RCC 7860 (cell line): Measurements from ENCODE around the gene TTC39C.

Source experiments
- DNase-seq: peaks from one replicate; pipeline ENCODE4 v3.0.0-alpha.2; 2015; ENCODE audit warnings: low spot score
- FAIRE-seq: peaks from 2 replicates; lab custom pipeline; 2012; peaks lifted over from hg19 to GRCh38; lab: Jason Lieb, UNC

TTC39C gene

DNA sequence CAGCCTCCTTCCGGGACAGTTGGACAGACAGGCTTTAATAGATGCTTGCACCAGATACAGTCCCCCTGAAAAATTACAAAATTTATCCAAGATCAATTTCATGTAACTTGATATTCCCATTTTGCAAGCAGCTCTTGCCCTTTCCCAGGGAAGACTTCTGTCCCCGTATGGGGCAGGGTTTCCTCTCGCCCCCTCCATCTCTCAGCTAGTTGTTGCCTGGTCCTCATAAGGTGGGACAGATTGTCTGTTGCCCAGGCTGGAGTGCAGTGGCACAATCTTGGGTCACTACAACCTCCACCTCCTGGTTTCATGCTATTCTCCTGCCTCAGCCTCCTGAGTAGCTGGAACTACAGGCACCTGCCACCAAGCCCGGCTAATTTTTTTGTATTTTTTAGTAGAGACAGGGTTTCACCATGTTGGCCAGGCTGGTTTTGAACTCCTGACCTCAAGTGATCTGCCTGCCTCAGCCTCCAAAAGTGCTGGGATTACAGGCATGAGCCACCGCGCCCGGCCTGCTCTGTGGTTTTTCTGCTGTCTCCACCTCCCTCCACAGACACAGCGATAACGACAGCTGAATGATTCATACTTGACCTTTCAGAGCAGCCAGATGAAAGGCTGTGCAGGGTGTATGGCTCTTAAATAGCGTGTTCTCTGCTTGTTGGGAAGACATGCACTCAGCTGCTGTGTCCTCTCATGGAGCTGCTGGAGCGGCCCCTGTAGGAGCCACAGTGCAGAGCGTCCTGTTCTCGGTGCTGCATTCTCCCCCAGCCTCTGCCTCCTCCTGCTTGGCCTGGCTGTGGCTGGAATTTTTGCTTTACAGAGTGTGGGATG, 61.4 kb downstream of the TTC39C start:
- DNase-seq: peak; percentile 97
- peak; percentile 84 for FAIRE-seq

DNA sequence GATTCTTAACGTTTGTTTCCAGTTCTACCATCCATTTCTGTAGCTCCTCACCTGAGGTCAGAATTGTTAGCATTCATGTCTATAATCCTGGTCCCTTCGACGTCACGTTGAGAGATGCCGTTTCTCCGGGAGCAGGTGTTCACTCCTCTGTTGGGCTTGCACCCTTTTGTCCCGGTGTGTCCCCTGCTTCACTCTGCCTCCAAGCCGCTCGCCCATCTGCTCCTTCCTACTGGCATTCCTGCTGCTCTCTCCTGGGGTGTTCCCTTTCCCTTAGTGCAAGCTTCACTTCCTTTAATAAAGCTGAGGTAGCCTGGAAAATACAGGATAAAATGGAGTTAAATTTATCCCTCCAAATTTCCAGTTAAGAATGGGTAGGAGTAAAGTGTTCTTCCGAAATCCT, 62.4 kb downstream of the TTC39C start:
- FAIRE-seq (no peak), DNase-seq (no peak)

DNA sequence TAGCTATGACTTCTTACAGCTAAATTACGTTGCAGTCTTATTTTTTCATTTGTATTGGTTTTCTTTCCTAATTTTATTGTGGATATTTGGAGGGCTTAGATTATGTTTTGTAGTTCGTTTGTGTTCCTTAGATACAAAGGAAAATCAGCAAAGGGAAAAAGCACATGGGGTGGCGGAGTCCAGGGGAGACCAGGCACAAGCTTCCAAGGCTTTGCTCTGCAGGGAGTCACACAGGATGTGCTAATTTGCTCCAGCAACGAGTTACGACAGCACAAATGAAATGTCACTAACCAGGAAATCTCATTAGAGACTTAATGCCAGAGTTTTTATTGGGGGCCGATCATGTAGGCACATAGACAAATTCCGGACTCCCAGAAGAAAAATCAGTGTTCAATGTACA, 63.8 kb downstream of the TTC39C start:
- DNase-seq: no peak
- no peak for FAIRE-seq

DNA sequence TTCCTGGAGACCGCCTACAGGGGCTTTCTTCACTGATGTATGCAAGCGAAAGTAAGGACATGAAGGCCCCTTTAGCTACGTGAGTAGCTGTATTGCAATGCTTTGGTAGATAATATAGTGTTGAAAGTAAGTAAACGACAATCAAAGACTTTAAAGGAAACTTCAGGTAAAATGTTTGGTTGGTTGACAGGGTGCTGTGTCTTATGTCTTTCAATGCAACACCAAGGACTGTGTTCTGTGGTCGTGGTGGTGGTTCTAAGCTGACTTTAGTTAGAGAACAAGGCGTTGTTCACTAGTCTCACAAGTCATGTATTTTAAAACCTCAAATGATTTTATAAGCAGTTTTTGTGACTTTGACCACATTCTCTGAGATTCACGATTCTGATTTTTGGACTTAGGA, 66.3 kb downstream of the TTC39C start:
- FAIRE-seq (no peak), DNase-seq (no peak)

DNA sequence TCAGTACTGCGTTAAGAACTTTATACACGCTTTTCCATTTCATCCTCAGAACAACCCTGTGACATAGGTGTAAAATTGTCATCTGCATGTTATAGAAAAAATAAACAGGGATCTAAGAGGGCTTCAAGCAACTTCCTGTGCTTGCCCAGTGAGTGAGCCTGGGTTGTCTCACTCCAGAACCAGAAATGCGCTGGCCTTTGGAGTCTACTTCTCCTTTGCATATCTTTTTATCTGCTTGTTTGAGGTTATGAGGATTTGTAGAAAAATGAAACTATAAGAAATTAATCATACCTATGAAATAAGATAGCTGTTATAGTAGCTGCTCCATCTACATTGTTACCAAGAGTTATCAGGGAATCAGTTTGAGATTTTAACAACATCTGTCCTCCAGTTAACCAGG, 69.0 kb downstream of the TTC39C start:
- FAIRE-seq (no peak), DNase-seq (no peak)

DNA sequence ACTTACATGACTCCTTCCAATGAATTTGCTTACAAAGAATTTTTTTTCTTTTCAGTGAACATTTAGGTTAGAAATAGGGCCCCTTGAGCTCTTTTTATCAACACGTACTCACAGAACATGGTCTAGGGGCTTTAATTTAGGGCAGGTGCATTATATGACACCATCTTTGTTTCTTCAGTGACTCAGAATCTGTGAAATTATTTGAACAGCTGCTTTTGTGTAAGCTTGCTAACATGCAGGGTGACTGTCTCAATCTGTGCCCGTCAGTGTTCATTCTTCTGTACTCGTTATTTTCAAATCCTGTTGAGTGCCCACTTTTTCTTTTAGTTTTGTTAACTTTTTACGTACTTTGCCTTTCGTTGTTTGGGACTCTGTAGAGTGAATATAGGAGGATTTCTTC, 71.5 kb downstream of the TTC39C start:
- no peak for FAIRE-seq
- no peak for DNase-seq

DNA sequence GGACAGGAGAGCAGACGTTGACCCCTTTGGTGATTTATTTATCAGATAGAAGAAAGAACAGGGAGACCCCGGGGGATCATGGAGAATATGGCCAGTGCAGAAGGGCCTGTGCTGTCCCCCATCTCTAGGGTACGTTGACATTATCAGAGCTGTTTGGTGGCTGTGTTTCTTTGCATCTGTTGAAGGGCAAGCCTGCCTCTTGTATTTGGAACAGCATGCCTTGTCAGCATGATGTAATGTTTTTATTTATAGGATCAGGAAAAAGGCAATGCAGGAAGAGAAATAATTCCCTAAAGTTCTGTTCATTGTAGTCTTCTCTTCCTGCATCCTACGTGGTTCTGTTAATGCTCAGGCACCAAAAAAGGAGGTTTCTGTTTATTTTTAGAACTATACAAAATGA, 74.5 kb downstream of the TTC39C start:
- no peak for FAIRE-seq
- no peak for DNase-seq

DNA sequence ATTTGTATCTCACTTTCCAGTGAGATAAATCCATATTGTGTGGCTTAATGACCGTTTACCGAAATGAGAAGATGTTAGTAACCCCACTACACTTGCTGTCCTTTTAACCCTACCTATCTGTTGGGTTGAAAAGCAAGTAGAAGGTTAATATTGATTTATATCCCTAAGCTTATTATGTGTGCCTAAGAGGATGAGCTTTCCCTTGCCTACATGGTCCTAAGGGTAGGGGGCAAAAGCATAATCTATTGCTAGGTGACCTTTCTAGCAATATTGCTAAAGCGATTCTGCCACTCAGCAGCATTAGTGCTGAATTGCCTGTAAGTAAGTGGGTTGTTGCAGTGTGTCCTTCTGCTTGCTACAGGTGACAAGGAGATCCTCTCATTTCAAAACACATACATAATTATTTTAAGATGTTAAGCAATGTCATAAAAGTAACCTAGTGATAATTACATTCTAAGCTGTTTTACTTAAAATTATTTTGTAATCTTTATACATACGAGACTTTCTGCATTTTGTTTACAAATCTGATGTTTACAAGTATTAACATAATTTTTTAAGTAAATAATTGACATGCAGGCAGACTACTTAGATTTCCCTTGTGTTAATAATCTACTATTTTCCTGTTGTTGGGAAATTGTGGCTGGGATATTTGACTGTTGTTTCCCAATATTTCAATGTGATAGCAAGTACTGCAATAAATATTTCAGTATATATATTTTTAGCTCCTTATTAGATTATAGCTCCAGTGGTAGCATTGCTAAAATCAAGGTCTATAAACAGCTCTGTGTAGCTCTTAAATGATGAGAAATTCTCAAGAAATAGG, 75.2 kb downstream of the TTC39C start:
- no peak for DNase-seq
- no peak for FAIRE-seq

DNA sequence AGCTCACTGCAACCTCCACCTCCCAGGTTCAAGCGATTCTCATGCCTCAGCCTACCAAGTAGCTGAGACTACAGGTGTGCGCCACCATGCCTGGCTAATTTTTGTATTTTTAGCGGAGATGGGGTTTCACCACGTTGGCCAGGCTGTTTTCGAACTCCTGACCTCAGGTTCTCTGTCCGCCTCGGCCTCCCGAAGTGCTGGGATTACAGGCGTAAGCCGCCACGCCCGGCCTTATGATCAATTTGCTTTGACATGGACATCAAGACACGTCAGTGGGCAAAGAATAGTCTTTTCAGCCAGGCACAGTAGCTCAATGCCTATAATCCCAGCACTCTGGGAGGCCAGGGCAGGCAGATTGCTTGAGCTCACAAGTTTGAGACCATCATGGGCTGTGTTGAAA, 76.3 kb downstream of the TTC39C start:
- FAIRE-seq: no peak

DNA sequence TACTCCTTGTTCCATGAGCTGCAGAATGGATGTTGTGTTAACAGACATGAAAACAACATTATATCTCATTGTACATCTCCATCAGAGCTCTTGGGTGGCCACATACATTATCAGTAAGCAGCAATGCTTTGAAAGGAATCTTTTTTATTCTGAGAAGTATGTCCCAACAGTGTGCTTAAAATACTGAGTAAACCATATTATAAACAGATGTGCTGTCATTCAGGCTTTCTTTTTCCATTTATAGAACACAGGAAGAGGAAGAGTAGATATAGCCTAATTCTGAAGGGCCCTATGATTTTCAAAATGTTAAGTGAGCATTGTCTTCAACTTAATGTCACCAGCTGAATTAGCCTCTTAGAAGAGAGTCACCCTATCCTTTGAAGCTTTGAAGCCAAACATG, 80.0 kb downstream of the TTC39C start:
- no peak for DNase-seq

More for the DNA sequence above, 76.3 kb downstream of the TTC39C start:
- no peak for DNase-seq

DNA sequence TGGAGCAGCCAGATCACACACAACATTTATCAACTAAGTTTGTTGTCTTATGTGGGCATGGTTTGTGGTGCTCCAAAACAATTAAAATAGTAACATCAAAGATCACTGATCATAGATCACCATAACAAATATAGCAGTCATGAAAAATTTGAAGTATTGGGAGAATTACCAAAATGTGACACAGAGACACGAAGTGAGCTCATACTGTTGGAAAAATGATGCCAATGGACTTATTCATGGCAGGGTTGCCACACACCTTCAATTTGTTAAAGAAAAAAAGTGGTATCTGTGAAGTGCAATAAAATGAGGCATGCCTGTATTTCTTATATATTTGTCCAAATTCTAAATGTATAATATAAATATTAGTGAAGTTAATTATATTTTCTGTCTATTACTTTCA, 81.4 kb downstream of the TTC39C start:
- DNase-seq (no peak), FAIRE-seq (no peak)

More for the DNA sequence above, 80.0 kb downstream of the TTC39C start:
- no peak for FAIRE-seq

DNA sequence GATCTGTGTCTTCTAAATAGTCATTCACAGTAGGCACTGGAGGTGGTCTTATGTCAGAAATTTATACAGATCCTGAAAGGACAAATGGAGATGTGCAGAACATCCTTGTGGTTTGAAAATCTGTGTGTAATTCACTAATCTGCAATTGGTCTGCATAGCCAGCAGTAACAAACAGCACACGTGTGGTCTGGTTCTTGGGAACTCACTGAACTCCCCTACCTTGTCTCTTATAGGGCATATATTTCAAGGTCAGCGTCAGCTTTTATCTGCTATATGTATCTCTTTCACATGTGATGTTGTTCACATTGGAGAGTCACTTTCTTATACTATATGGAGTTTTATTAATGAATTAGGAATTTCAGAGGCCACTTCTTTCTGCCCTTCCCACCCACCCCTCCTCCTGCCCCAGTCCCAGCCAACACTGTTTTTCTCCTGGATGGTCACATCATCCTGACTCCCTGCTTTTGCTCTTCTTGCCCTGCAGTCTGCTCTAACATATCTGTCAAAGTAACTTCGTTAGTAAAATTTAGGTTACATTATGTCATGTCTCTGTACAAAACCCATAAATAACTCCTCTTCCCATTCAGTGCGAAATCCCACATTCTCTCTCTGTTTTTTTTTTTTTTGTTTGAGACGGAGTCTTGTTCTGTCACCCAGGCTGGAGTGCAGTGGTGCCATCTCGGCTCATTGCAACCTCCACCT, 88.9 kb downstream of the TTC39C start:
- no peak for FAIRE-seq

DNA sequence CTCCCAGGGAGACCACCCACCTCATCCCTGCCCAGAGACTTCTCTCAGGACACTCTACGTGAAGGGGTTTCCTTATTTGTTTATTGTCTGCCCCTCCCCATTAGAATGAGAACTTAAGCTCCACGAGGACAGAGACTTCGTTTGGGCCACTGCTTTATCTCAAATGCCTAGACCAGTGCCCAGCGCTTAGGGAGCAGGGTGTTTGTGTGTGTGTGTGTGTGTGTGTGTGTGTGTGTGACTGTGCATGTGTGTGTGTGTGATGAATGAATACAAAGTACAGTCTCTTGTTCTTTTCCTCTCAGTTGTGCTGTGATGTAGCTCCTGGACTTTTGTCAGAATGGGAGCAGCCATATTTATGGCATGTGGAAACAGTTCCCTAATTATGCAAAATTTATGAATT, 89.9 kb downstream of the TTC39C start:
- no peak for FAIRE-seq

More for the DNA sequence above, 88.9 kb downstream of the TTC39C start:
- DNase-seq: no peak

DNA sequence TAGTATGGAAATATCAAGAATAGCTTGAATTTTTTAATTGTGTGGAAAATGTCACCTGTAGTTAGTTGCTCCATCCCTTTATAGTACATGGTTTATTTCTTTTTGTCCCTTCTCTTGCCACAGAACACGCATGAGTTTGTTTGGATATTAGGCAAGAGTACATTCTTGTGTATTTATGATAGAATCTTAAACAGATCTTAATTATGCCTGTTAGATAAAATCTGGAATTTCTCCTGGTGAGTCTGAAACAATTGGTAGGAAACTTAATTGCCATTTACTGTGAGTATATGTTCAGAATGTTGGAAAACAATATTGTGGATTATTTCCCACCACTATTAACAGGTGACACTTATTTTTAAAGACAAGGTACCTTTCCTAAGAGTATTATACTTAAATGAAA, 94.1 kb downstream of the TTC39C start:
- FAIRE-seq (no peak), DNase-seq (no peak)

More for the DNA sequence above, 89.9 kb downstream of the TTC39C start:
- no peak for DNase-seq

DNA sequence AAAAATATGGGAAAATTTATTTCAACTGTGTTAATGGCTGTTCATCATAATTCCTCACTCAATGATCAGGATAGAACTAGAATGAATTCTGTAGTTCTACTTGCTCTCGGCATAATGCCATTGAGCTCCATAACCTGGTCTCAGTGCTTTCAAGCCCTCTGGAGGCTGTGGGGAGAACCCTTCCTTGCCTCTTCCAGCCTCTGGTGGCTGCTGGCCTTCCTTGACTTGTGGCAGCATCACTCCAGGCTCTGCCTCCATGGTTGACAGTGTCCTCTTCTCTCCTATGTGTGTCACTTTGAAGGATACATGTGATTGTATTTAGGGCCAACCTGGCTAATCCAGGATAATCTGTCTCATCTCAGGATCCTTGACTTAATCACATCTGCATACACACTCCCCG, 97.4 kb downstream of the TTC39C start:
- no peak for FAIRE-seq

DNA sequence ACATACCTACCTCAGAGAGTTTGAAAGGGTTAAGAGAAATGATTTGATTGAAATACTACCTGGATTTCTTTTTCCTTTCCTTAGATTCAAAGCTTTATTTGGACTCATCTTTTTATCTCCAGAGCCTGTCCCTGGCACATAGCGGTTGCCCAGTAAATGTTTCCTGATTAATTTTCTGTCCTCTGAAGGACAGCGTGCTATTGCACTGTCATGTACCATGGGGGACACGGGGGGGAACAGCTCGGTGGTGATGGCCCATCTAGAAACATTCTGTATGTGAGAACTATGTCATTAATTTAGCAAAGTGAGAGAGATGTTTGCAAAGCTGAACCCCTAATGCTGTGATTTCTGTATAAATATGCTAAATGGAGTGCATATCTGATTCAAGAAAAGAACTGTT, 97.9 kb downstream of the TTC39C start:
- FAIRE-seq (no peak), DNase-seq (no peak)

More for the DNA sequence above, 97.4 kb downstream of the TTC39C start:
- no peak for DNase-seq

DNA sequence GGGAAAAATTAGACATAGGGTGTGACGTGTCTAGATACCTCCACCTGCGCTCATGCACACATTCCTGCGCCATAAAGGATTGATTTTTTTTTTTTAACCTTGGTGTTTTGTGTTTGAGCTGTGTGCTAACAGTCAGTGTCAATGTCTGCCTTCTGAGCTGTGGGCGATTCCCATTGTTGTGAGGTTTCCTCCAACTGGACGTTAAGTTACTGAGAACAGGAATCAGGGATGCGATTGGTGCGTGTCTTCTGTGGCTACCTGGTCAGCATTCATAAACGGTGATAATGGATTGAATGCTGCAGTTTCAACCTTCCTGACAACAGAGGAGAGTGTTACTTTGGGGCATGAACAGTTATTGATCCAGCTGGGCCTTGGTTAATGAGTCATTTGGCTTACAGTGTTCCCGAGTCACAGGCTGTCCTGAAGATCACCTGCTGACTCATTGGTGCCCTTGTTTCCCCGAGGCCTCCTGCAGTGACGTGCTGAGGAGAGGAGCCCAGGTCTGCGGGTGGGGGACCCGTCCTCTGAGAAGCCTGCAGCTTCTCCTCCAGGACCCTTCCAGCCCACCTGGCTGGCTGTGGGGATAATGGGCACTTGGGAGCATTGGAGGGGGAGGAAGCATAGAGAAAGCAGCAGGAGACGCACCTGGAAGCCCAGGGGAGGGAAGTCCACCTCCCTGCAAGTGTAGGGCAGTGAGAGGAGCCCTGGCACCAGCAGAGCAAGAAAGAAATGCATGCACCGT, 98.5 kb downstream of the TTC39C start:
- no peak for FAIRE-seq
- DNase-seq: peak; percentile 19

DNA sequence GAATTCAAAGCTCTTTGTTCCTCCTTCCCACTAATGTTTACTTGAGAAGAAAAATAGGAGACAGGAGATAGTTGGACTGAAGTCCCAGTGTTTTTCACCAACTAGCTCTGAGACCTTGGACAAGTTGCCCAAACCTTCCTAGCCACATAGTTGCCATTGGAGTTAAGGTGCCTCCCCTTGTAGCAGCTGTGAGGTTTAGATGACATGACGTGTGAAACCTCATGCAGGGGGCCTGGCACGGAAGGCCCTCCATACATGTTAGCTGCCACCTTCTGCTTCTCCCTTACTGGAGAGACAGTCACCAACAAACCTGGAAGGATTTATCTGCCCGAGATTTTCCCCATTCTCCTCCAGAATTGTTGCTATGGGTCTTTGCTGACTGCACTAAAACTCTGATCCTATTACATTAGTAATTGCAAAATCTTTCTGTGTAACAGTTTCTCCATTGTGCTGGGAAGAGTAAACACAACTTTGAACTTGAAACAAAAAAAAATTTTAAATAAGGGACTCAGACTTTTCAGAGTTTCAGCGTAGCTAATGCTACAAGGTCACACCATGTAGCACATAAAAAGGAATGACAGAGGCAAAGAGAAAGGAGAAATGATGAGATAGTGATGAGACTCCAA, 100.5 kb downstream of the TTC39C start:
- no peak for FAIRE-seq
- no peak for DNase-seq

DNA sequence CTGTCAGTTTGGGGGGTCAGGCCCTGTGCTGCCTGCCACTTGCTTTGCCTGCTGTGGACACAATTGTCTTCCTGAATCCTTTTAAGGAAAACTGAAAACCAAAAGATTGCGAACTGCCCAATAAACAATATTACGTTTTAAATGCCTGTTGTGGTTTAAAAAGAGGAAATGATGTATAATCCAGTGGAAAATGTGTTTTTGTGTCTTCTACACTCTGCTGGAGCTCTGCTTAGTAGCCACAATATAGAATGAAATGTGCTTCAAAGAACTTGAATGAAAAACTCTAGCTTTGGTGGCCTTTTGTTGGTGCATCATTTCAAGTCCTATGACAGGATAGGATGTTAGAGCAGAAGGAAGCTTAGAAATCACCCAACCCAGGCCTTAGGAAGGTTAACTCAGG, 101.1 kb downstream of the TTC39C start:
- DNase-seq: no peak
- FAIRE-seq: no peak
